ENCODE data around the gene SLC27A1.

GRCh38 chr19:17441241-17442021 lies 28.9 kb upstream of the SLC27A1 start:
- no peak for TF ChIP-seq POLR2A (IDR thresholded peaks at IDR 0.05)
- no peak for TF ChIP-seq CTCF (IDR thresholded peaks at IDR 0.05)
- peak in 1 of 2 donors; percentile 22 for TF ChIP-seq POLR2AphosphoS5 (IDR thresholded peaks at IDR 0.05; ENCODE audit: insufficient read depth in 1 of 2, low read depth in 1 of 2)

All from vagina (tissue), 2 donors.